Tongue (tissue), 2 donors: ENCODE results near the gene NRXN3. TPM values are rescaled to one million over a fixed set of nuclear protein-coding genes. Genes with fewer than 3 reads are reported as not detected.
A peak's percentile ranks its signal among the peaks of the same experiment; 100 is the strongest.

ENCODE experiments used
- DNase-seq: peaks from one replicate; pipeline ENCODE4 v3.0.0-alpha.2; 2015
- total RNA-seq: library from RNA; depleted of rRNA; stranded (reverse); fragments of >200 nt; gene quantifications from one replicate; pipeline ENCODE4 v1.2.3, GENCODE V29; 2014

The NRXN3 gene
- total RNA-seq, 1 donor from 2014 or later: 2.9 TPM

GRCh38 chr14:79584679-79585078 lies 1414.5 kb downstream of the NRXN3 start:
- DNase-seq: no peak

DNA sequence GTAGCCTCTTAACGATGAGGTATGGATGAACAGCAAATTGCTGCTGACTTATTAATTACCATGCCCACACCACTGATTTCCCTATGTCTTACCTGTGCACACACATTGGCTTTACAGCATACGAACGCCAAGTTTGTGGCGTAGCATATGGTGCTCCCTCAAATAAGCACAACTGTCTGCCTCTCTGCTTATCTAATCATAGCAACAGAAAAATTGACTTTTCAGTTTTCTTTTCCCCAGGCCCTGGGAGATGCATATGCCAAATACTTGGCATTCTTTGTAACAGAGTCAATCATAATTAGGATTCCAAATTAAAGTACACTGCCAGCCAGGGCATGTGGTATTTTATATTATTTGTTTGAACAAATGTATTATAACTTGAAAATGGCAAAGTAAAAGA lies 1415.7 kb downstream of the NRXN3 start:
- no peak for DNase-seq

DNA sequence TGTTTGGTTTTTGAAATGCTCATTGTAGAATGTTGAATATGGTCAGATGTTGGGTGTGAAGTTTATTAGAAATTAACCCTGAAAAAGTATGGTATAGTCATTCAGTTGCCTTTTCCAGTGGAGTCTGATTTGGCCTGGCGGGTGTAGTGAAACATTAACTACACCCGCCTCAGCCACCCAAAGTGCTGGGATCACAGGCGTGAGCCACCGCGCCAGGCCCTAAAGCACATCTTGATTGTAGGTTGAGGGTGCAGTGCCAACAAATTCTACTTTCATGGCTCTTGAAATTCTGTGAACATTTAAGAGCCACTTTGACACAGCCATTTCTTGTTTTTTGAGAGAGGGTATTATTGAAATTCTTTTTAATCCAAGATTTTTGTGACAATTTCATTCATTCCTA lies 1416.2 kb downstream of the NRXN3 start:
- no peak for DNase-seq

DNA sequence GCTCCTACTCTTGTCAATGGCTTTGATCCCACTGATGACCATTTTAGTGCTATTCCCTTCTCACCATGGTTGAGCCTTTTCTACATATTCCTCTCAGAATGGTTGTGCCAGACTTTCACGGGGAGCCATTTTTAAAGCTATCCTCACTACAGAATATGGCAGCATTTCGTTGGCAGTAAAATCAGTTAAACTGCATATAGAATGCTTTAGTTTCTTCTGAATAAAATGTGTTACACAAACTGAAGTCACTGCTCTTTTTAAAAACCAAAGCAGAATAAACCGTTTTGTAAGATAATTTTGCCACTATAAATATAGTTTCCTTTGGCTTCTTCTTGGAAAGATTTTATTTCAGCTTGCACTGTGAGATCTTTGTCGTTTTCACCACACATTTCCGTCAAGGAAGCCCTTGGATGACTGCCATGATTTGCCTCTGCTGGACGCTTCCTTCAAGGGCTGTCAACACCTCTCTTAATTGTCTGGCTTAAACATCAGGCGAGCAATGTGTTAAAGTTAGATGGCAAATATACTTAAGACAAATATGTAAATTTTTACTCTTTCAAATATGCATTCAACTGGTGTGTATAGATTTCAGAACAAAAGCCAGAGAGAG lies 1416.9 kb downstream of the NRXN3 start:
- DNase-seq: peak; percentile 53

GRCh38 chr14:79587875-79588274 lies 1417.7 kb downstream of the NRXN3 start:
- no peak for DNase-seq

DNA sequence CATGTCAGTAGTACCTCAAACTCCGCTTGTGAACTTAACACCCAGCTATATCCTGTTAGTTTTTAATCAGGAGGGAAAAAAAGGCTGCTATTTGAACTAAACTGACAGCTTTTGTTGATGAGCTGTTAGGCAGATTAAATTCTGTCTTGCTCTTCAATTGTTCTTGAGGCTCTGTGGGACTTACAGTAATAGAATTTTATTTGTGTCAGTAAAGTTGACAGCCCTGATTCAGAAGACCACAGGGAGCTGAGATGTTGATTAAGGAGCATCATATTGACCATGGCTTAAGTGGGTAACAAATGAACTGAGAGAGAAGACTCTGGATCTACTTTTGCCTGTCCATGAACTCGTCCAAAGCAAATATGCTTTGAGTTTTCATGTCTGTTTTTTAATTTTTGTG lies 1418.2 kb downstream of the NRXN3 start:
- no peak for DNase-seq

- DNase-seq: no peak
Measured at GRCh38 chr14:79596551-79596950, 1426.4 kb downstream of the NRXN3 start.

- DNase-seq: no peak
Measured at GRCh38 chr14:79597566-79597965, 1427.4 kb downstream of the NRXN3 start.

- DNase-seq: no peak
Measured at GRCh38 chr14:79598339-79598738, 1428.2 kb downstream of the NRXN3 start.

DNA sequence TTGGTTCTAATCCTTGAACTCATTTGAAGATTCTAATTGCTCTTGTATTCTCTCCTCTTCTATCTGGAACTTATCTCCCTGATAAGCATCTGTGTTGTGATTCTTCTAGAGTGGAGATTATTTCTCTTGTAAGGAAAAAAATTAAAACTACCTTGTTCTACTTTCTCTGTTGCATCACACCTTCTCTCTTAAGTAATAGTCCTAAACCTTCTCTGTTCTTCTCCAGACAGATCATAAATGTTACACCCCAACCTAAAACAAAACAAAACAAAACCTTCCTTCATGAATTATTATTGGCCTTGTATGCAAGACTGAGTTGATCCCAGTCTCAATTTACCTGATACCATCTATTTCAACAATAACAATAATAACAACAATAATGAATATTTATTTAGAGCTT lies 1429.1 kb downstream of the NRXN3 start:
- DNase-seq: no peak

DNA sequence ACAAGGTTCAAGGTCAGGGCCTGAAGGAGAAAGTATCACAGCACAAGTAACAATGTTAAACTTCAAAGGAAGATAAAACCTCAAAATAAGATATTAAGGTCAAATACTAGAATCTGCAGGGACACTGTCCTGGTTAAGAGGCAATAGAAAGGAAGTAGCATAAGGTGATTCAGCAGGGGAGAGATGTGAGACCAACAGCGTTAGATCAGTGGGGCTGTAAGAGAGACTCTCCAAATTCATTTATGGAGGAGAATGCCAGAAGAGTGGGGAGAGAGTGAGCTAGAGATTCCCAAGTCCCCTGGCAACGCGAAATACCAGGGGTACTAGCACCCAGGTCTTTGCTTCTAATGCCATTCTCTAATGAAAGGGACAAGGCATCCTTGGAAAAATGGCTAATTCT lies 1430.2 kb downstream of the NRXN3 start:
- DNase-seq: no peak

DNA sequence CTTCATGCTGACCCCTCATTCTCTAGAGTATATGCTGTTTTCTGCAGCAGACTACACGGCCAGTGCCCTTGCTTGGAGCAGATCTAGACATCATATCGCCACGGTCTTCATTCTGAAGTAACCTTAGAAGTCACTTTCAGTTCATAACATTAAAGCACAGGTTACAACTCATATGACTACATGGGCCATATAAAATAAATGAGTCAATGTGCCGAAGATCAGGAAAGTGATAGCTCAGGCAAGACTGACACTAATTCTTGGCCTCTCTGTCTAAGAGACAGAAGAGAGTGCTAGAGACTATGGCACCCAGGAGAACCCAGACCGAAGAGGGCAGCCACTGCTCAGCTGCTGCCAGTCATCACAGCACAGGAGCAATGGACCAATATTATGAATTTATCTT lies 1431.4 kb downstream of the NRXN3 start:
- DNase-seq: no peak

GRCh38 chr14:79602045-79602444 lies 1431.9 kb downstream of the NRXN3 start:
- no peak for DNase-seq

DNA sequence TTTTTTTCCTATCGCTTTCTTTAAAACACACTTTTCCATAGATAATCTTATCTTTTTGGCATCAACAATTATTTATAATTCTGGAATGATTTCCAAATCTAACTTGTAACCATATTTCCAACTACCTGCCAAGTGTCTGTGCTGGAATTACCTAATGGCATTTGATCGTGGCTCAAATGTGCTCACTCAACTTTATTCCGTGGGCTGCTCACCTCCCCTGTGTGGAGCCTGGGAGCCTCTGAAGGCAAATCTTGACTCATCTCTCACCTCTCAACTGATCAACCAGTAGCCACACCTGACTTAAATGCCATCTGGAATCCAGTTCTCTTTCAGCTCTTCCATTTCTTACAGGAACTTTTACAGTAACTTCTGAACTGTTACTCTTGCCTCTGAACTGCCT lies 1432.6 kb downstream of the NRXN3 start:
- DNase-seq: no peak

GRCh38 chr14:79605849-79606248 lies 1435.7 kb downstream of the NRXN3 start:
- DNase-seq: peak; percentile 47

GRCh38 chr14:79608446-79608845 lies 1438.3 kb downstream of the NRXN3 start:
- DNase-seq: no peak

- no peak for DNase-seq
Measured at GRCh38 chr14:79613625-79614024, 1443.5 kb downstream of the NRXN3 start.

DNA sequence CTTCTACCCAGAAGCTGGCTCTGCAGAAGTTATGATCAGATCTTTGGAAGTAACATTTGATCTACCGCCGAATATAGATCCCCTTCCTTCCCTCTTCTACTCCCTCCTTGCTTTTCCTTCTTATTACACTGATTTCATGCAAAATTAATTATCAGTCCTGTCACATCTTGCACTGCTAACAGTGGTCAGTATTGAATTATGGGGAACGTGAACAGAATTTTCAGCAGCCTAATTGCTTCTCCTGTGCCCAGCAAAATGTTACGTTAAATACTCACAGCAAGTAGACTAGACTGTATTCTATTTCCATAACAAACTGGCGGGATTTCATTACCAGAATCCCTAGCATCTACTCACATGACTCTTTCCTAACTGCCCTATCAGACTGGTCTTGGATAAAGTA lies 1444.3 kb downstream of the NRXN3 start:
- DNase-seq: no peak

DNA sequence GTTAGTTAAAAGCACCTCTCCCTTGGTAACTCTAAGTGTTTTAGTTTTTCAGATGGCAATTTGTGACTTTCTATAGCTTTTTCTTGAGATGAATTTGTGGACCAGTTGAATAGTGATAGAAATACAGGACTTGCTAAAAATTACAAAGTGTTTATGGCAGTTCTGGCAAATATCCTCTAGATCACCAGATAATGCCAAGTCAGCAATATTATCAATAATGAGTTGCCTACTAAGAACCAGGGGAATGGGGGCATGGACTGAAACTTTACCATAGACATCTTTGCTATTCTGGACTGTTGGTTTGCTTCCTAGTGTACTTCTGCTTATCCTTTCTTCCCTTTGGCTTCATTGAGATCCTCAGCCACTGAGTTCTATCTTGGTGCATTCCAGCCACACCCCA lies 1456.9 kb downstream of the NRXN3 start:
- no peak for DNase-seq

- DNase-seq: no peak
Measured at GRCh38 chr14:79629411-79630287, 1459.5 kb downstream of the NRXN3 start.

DNA sequence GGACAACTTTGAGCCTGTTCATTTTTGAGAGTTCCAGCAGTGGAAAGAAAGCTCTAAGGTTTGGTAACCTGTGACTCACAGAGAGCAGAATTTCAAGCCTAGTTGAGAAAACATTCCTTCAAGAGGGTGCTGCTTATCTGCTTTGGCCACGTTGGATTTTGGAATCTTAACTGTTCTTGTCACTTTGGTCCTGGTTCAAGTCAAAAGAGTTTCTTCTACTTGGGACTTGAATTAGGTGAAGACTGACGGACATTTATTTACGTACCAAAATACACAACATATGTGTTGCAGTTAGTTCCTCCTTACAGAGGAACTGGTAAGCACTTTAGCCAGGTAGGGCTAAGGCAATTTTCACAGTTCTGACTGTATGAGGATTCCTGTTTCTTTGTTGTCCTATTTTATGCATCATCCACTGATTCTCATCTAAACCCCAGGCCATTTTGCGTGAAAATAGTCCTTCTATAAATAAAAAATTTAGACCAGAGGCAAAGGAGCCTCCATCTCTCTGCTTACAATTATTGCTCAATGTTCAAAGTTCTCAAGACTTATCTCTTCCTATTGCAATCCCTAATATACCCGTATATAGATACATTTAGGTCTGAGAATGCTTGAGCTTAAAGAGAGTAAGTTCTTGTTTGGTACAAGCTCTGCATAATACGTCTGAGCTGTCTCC lies 1460.3 kb downstream of the NRXN3 start:
- no peak for DNase-seq

DNA sequence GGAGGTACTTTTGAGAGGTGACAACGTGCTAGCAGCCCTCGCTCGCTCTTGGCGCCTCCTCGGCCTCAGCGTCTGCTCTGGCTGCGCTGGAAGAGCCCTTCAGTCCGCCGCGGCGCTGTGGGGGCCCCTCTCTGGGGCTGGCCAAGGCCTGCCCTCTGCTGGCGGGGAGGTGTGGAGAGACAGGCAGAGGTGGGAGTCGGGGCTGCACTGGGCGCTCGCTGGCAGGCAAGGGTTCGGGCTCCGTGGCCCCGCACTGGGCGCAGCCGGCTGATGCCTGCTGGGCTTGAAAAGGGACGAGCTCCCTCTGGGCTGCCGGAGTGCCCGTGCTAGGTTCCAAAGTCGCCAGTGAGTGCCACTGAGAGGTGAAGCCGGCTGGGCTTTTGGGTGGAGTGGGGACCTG lies 1461.1 kb downstream of the NRXN3 start:
- DNase-seq: no peak

DNA sequence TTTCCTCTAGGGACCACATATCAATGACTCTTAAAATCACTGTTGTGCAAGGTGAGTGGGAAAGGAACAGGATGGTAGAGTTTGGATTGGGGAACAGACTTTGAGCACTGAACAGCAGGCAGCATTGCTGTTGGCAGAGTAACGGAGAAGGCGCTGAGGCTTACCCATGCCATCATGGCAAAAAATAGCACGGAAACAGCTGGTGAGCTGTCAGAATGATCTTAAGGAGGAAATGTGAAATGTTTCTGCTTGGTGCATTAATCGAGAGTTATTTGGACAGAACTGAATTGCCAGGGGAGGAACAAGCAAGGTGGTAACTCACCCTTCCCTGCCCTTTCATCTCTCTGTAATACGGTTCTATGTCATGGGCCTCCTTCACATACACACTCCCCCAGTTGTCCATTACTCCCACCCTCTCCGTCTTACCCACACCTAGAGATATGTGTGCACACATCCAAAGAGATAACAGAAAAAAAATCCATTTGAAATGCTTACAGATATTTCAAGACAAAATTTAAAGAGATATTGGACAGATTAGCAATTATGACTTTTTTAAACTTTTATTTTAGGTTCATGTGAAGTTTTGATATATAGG lies 1468.6 kb downstream of the NRXN3 start:
- peak; percentile 68 for DNase-seq
